CD4-positive, alpha-beta T cell treated with Interleukin-2 at 100 ng/mL for 4 hours (primary cell): ENCODE results near the gene SAMD15.
"Not testable (repeated sequence)": the region's sequence is repeated elsewhere in the genome, so short reads cannot be mapped to it uniquely, and the experiment has no call there.

Experiments used
- DNase-seq: peaks from one replicate; pipeline ENCODE4 v3.0.0-alpha.2; 2020; ENCODE audit warnings: low spot score

SAMD15 gene

GRCh38 chr14:77376771-77377501 is at the start of gene SAMD15, which contains the start of gene TMED8:
Gene SAMD15 (plus strand): TSS chr14:77377379. CDS start chr14:77377419, 40 bp downstream.
Gene TMED8 (minus strand): TSS chr14:77377094. CDS start chr14:77377053, 41 bp downstream.
- DNase-seq: peak; percentile 84

DNA sequence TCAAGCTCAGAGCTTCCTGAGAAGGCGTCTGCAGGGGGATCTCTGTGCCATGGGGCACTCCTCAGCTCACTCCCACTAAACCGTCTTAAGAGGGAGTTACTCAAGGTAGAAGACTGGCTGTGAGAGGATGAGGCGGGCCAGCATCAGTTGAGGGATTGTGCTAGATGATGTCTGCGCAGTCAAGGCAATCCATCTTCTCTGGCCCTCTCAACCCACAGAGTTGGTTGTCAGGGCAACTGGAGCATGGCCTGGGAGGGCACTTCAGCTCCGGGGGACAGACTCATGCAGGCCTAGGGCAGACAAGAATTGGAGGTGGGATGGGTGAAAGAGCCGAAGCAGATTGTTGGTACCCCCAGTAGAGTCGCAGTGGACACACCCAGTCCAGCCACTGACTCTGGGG is 47.3 kb upstream of the SAMD15 start:
- no peak for DNase-seq

DNA sequence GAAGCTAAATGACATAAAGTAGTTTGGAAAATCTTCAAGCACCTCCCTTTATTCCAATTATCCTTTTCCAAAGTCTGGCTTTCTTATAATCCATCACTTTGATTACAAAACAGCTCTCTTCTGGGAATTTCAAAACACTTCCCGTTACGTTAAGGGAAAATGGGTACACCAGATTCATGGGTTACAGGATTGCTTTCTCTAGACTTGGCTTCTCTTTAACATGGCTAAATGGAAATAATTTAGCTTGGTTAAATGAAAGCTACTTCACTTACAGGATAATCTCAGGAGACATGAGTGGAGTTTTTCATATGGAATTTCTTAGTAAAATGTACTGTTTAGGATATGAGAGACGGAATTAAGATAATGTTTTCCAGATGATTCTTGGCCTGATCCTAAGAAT is 41.6 kb upstream of the SAMD15 start:
- DNase-seq: no peak

GRCh38 chr14:77337255-77337654 is 39.9 kb upstream of the SAMD15 start:
- DNase-seq: not testable (repeated sequence)

- DNase-seq: no peak
Observed at GRCh38 chr14:77337880-77338279, 39.3 kb upstream of the SAMD15 start.

DNA sequence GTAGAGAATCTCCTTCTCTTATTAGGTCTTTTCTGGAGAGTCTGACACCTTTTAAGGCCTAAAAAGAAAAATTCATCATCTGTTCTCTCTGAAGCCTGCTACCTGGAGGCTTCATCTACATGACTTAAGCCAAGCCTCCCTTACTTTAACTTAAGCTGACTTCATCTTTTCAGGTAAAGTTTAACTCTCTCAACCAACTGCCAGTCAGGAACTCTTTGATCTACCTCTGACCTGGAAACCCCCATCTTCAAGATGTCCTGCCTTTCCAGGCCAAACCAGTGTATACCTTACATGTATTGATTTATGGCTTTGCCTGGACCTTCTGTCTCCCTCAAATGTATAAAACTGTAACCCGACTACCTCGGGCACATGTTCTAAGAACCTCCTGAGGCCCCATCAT is 38.9 kb upstream of the SAMD15 start:
- no peak for DNase-seq

DNA sequence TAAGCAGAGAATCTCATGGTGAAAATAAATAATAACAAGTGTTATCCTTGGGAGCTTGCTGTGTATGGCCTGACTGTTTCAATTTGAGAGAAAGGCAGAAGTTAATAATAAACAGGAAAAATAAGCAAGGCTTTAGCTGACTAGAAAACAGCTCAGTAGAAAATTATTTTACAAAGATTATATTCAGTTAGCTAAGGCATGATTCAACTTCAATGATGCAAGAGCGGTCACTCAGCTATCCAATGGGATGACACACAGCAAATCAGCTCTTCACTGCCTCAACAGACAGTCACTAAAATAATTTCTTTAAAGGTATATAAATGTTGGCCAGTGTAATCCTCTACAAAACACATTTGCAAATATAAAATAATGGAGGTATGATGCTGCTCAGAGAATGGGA is 37.8 kb upstream of the SAMD15 start:
- DNase-seq: no peak

DNA sequence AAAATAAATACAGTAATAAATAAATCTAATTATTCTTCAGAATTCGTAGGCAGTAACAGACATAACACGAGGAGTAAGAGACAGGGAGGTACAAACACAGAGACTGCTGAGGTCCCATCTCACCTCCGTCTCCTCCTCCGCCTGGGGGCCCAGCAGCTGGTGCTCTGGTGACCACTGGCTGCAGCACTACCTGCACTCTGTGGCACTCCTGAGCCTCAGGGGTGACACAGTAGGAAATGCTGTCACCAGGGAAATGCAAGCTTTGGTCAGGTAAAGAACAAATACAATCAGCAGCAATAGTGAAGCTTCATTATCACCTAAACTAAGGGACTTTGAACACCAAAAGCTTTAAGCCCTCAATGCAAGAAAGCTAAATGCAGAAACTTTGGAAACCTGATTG is 36.8 kb upstream of the SAMD15 start:
- no peak for DNase-seq

- no peak for DNase-seq
Observed at GRCh38 chr14:77342726-77343397, 34.3 kb upstream of the SAMD15 start.

DNA sequence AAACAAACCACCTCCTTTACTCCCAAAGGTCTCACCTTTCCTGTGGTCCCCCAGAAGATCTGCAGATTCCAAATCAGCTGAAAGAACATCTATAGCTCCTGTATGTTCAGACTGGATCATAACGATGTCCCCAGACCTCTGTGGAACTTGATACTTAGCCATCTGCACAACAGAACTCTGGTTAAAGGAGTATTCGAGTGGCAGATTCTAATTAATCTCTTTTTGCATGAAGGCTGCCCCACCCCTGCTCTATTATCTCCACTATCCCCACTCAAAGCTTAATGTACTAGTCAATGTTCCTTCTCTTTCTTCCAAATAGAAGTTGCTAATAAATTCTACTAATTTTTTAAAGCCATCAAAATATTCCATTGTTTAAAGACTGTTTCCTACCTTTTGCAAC is 33.5 kb upstream of the SAMD15 start:
- no peak for DNase-seq

DNA sequence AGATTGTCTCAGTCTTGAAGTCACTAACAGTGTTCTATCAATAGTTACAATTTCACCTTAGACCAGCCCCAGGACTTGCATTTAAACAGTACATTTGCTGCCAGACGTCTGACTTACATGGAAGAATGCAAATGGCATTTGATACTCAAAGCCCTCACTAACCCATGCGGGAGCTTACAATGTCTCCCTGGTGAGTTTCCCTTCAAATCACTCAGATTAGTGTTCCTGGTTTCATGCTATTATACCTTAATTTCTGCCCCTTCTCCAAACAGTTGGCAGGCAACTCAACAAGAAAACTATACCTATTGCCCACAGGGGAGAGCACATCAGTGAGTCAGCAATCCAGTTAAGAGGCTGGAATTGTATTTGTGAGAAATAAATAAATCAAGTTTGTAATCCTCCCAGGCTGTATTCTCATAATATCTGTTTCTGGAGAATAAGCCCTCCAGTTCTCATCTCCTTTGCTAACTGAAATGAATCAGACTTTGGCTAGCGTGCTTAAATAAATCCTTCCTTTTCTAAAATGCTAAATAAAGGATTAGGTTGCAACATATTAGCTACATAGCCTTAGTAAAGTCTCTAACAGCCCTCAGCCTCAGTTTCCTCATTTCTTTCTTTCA is 32.7 kb upstream of the SAMD15 start:
- no peak for DNase-seq

GRCh38 chr14:77346495-77346894 is 30.7 kb upstream of the SAMD15 start:
- no peak for DNase-seq

GRCh38 chr14:77347751-77348150 is 29.4 kb upstream of the SAMD15 start:
- no peak for DNase-seq

DNA sequence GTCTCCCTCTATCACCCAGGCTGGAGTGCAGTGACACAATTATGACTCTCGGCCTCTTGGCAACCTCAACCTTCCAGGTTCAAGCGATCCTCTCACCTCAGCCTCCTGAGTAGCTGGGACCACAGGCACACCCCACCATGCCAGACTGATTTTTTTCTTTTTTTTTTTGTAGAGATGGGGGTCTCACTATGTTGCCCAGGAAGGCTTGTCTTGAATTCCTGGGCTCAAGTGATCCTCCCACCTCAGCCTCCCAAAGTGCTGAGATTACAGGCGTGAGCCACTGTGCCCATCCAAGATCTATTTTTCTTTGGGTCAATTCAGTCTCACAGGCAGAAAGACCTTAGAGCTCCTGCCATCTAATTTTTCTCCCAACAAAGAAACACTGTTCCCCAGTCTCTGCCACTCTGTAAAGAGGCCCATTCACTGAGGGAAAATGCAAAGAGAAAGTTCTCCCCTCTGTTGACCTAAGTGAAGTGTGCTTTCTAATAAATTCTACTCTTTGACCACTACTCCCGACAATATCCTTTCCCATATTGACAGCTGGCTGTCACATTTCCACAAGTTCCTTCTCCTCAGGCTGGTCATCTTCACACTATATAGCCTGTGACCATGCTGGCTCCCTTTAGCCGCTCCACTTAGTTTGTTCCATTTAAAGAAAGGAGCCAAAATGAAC is 23.6 kb upstream of the SAMD15 start:
- no peak for DNase-seq

- DNase-seq: no peak
Observed at GRCh38 chr14:77355811-77356210, 21.4 kb upstream of the SAMD15 start.

GRCh38 chr14:77356899-77357298 is 20.3 kb upstream of the SAMD15 start:
- DNase-seq: no peak

GRCh38 chr14:77359626-77360025 is 17.6 kb upstream of the SAMD15 start:
- DNase-seq: no peak

GRCh38 chr14:77364146-77364545 is 13.0 kb upstream of the SAMD15 start:
- DNase-seq: no peak

DNA sequence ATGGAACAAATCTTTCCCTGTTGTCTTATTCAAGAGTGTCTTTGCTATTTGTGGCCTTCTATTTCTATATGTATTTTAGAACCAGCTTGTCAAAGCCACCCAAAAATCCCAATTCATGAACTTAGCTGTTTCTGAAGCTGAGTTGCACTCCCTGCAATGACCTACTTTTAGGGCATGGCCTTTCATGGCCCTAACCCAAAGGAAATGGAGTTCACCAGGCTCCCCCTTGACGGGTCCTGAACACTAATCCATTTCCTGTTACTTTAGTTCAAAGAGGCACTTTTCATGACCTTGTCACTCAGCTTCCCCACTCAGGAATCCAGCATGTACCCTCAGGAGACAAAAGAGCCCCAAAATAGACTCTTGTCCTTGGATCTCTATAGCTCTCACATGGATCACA is 7.9 kb upstream of the SAMD15 start:
- peak; percentile 26 for DNase-seq

- DNase-seq: peak; percentile 4
Observed at GRCh38 chr14:77372304-77372841, 4.8 kb upstream of the SAMD15 start.

GRCh38 chr14:77375164-77375950 is 1.8 kb upstream of the SAMD15 start:
- no peak for DNase-seq
